CD14-positive monocyte (primary cell): ENCODE measurements around the gene URB2. TPM values are rescaled to one million over a fixed set of nuclear protein-coding genes. Genes with fewer than 3 reads are reported as not detected.

Experiments used
- DNase-seq, 3 donors: peaks; one replicate each; pipeline ENCODE4 v3.0.0-alpha.2; 2011 to 2022
- H2AFZ ChIP-seq: 2 replicates; pipeline ENCODE4 v1.6.0; 2012; ENCODE audit warnings: mild to moderate bottlenecking, low read depth, low read length, inconsistent platforms; ENCODE audit not compliant: insufficient read depth, poor library complexity, severe bottlenecking
- H3K27ac ChIP-seq, 2 donors: 1 replicate in 1 of 2; 2 replicates in 1 of 2; pipeline ENCODE4 v1.5.1; 2012 to 2013; ENCODE audit warnings: low read length in 2 of 2, control low read depth in 1 of 2, inconsistent platforms in 1 of 2, low read depth in 1 of 2, mild to moderate bottlenecking in 1 of 2
- H3K27me3 ChIP-seq, 2 donors: one replicate each; pipeline versions ENCODE4 v1.6.0 to v1.6.1; 2011 to 2013; ENCODE audit warnings: low read length in 2 of 2; ENCODE audit not compliant: control insufficient read depth in 2 of 2, insufficient read depth in 2 of 2
- H3K36me3 ChIP-seq, 2 donors: replicated peaks in 1 of 2; 1 replicate in 1 of 2; 2 replicates in 1 of 2; pipeline versions ENCODE4 v1.5.1 to v1.6.1; 2012 to 2013; ENCODE audit warnings: low read length in 2 of 2, control low read depth in 1 of 2, inconsistent platforms in 1 of 2, mild to moderate bottlenecking in 1 of 2; ENCODE audit not compliant: insufficient read depth in 2 of 2, control insufficient read depth in 1 of 2
- H3K4me1 ChIP-seq, 2 donors: 1 replicate in 1 of 2; 2 replicates in 1 of 2; pipeline versions ENCODE4 v1.5.1 to v1.6.1; 2012 to 2013; ENCODE audit warnings: low read length in 2 of 2, control low read depth in 1 of 2, inconsistent platforms in 1 of 2, mild to moderate bottlenecking in 1 of 2, moderate library complexity in 1 of 2; ENCODE audit not compliant: insufficient read depth in 2 of 2, control insufficient read depth in 1 of 2
- H3K4me2 ChIP-seq: replicated peaks from 2 replicates; pipeline ENCODE3; 2012; ENCODE audit warnings: low read length, moderate library complexity, mild to moderate bottlenecking; ENCODE audit not compliant: poor library complexity, severe bottlenecking; ENCODE audit errors: extremely low read depth
- H3K4me3 ChIP-seq, 3 experiments: fragments of 200-600 bp in 1 of 3; sonication (generic) in 1 of 3; replicated peaks in 1 of 3; 1 replicate in 2 of 3; 2 replicates in 1 of 3; pipeline ENCODE4 v1.5.1; 2011 to 2013; ENCODE audit warnings: low read length in 3 of 3, mild to moderate bottlenecking in 3 of 3, control low read depth in 2 of 3, low read depth in 2 of 3, inconsistent platforms in 1 of 3, moderate library complexity in 1 of 3
- H3K79me2 ChIP-seq: 2 replicates; pipeline ENCODE4 v1.6.0; 2012; ENCODE audit warnings: mild to moderate bottlenecking, control low read depth, inconsistent platforms, low read length, moderate library complexity; ENCODE audit not compliant: insufficient read depth
- H3K9ac ChIP-seq: 2 replicates; pipeline ENCODE4 v1.6.0; 2017; ENCODE audit warnings: low read length, mild to moderate bottlenecking; ENCODE audit not compliant: insufficient read depth, poor library complexity, severe bottlenecking
- H3K9me3 ChIP-seq, 2 donors: replicated peaks in 1 of 2; 1 replicate in 1 of 2; 2 replicates in 1 of 2; pipeline versions ENCODE4 v1.5.1 to v1.6.1; 2012 to 2013; ENCODE audit warnings: low read length in 2 of 2, control low read depth in 1 of 2; ENCODE audit not compliant: control insufficient read depth in 1 of 2, insufficient read depth in 1 of 2
- H4K20me1 ChIP-seq: 2 replicates; pipeline ENCODE4 v1.6.0; 2012; ENCODE audit warnings: mild to moderate bottlenecking, low read length, control low read depth, moderate library complexity; ENCODE audit not compliant: insufficient read depth
- H3K27ac Mint-ChIP-seq, 7 donors: one replicate each; pipeline ENCODE4 v1.8.0; 2020; ENCODE audit warnings: mild to moderate bottlenecking in 7 of 7, mixed read lengths in 7 of 7, moderate library complexity in 6 of 7, inconsistent platforms in 2 of 7
- H3K27me3 Mint-ChIP-seq, 3 donors: one replicate each; pipeline ENCODE4 v1.8.0; 2021 to 2022; ENCODE audit warnings: low read depth in 3 of 3, mild to moderate bottlenecking in 3 of 3, mixed read lengths in 3 of 3, moderate library complexity in 3 of 3, inconsistent platforms in 1 of 3
- H3K36me3 Mint-ChIP-seq, 2 donors: one replicate each; pipeline ENCODE4 v1.8.0; 2020; ENCODE audit warnings: mixed read lengths in 2 of 2, inconsistent platforms in 1 of 2, mild to moderate bottlenecking in 1 of 2
- H3K4me1 Mint-ChIP-seq: one replicate; pipeline ENCODE4 v1.8.0; 2020; ENCODE audit warnings: mild to moderate bottlenecking, mixed read lengths
- H3K4me3 Mint-ChIP-seq, 2 donors: one replicate each; pipeline ENCODE4 v1.8.0; 2020; ENCODE audit warnings: mild to moderate bottlenecking in 2 of 2, mixed read lengths in 2 of 2, moderate library complexity in 1 of 2
- H3K9me3 Mint-ChIP-seq, 7 donors: one replicate each; pipeline ENCODE4 v1.8.0; 2020 to 2022; ENCODE audit warnings: mixed read lengths in 7 of 7, mild to moderate bottlenecking in 6 of 7, moderate library complexity in 6 of 7, inconsistent platforms in 2 of 7
- WGBS: methylation state at CpG from one replicate; pipeline ENCODE4 v1.1.5; 2013; ENCODE audit warnings: missing lambda C conversion rate; ENCODE audit not compliant: insufficient coverage; 5-methylcytosine and 5-hydroxymethylcytosine counted together
- intact Hi-C, 2 donors: fragments of 100-400 bp; cut with micrococcal nuclease; formaldehyde crosslinking; loops; one replicate each; pipeline versions ENCODE4 v1.15.0 to v1.15.1; 2023
- polyA plus RNA-seq, 3 donors: library from polyadenylated mRNA; depleted of rRNA in 1 of 3; unstranded in 2 of 3; stranded (reverse) in 1 of 3; fragments of 300-500 nt in 2 of 3; fragments of >200 nt in 1 of 3; fragmentation: Illumina TruSeq in 2 of 3; gene quantifications; 1 replicate in 2 of 3; 2 replicates in 1 of 3; pipeline ENCODE4 v1.2.3, GENCODE V29; 2012 to 2021
- TF ChIP-seq, protein P1 (sequence below): fragments of 200-600 bp; IDR thresholded peaks from one replicate; pipeline ENCODE4 v1.8.0; 2022; ENCODE audit warnings: antibody characterized with exemption, mild to moderate bottlenecking

The URB2 gene
- polyA plus RNA-seq, 3 donors = 0.79 to 2.8 (median 1.5) TPM

- peaks cover 66% of the 10 kb centered on the region in 2 donors for H3K36me3 Mint-ChIP-seq
Measured at GRCh38 chr1:229648406-229648805, 22.4 kb downstream of the URB2 start.

GRCh38 chr1:229650045-229650444, 24.0 kb downstream of the URB2 start:
- no peak overlapping the region for H3K4me3 Mint-ChIP-seq
- no peaks in the 10 kb centered on the region for H3K4me1 Mint-ChIP-seq
- no peak for DNase-seq
- H3K27ac ChIP-seq = no peak overlapping the region
- peaks cover 69 to 99% of the 10 kb centered on the region in 2 donors for H3K36me3 ChIP-seq
- H3K4me2 ChIP-seq = no peak overlapping the region
- H3K27ac Mint-ChIP-seq = no peak overlapping the region
- H3K4me3 ChIP-seq = no peak overlapping the region
- H3K36me3 Mint-ChIP-seq = peaks cover 70 to 75% of the 10 kb centered on the region in 2 donors
- intact Hi-C loops = no loop called here
- H3K27me3 Mint-ChIP-seq = peaks cover 0 to 3% (median 0%) of the 10 kb centered on the region in 3 donors
- H3K9me3 Mint-ChIP-seq = no peaks in the 10 kb centered on the region
- WGBS = 100% methylated on average over 1 of the region's 4 CpGs
- H3K79me2 ChIP-seq = no peaks in the 10 kb centered on the region
- no peaks in the 10 kb centered on the region for H3K4me1 ChIP-seq
- H3K9me3 ChIP-seq = no peaks in the 10 kb centered on the region
- H4K20me1 ChIP-seq = no peaks in the 10 kb centered on the region
- no peaks in the 10 kb centered on the region for H3K27me3 ChIP-seq
- TF ChIP-seq, protein P1, sequence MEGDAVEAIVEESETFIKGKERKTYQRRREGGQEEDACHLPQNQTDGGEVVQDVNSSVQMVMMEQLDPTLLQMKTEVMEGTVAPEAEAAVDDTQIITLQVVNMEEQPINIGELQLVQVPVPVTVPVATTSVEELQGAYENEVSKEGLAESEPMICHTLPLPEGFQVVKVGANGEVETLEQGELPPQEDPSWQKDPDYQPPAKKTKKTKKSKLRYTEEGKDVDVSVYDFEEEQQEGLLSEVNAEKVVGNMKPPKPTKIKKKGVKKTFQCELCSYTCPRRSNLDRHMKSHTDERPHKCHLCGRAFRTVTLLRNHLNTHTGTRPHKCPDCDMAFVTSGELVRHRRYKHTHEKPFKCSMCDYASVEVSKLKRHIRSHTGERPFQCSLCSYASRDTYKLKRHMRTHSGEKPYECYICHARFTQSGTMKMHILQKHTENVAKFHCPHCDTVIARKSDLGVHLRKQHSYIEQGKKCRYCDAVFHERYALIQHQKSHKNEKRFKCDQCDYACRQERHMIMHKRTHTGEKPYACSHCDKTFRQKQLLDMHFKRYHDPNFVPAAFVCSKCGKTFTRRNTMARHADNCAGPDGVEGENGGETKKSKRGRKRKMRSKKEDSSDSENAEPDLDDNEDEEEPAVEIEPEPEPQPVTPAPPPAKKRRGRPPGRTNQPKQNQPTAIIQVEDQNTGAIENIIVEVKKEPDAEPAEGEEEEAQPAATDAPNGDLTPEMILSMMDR = no peak
- H2AFZ ChIP-seq = no peak overlapping the region
- no peak overlapping the region for H3K9ac ChIP-seq

More at GRCh38 chr1:229648406-229648805, 22.4 kb downstream of the URB2 start:
- 89% methylated on average over 1 of the region's 4 CpGs for WGBS
- Mint-ChIP-seq H3K9me3 (no peaks in the 10 kb centered on the region), H3K27ac (no peak overlapping the region), H3K27me3 (peaks cover 0 to 5% (median 0%) of the 10 kb centered on the region in 3 donors), H3K4me3 (no peak overlapping the region), H3K4me1 (peaks cover 11% of the 10 kb centered on the region)
- H3K9ac ChIP-seq = no peak overlapping the region
- H3K4me1 ChIP-seq = peaks cover 9 to 11% of the 10 kb centered on the region in 2 donors
- intact Hi-C loops = no loop called here
- H3K4me2 ChIP-seq = no peak overlapping the region
- H3K4me3 ChIP-seq = no peak overlapping the region
- TF ChIP-seq, protein P1 = no peak
- H4K20me1 ChIP-seq = peaks cover 4% of the 10 kb centered on the region
- no peaks in the 10 kb centered on the region for H3K79me2 ChIP-seq
- no peak for DNase-seq
- H3K27ac ChIP-seq = no peak overlapping the region
- no peaks in the 10 kb centered on the region for H3K27me3 ChIP-seq
- peaks cover 64 to 89% of the 10 kb centered on the region in 2 donors for H3K36me3 ChIP-seq
- H3K9me3 ChIP-seq = no peaks in the 10 kb centered on the region
- no peak overlapping the region for H2AFZ ChIP-seq
